Measurements from ENCODE around the gene MED7.

GRCh38 chr5:157166214-157167213, 23.8 kb upstream of the MED7 start, which contains the start of gene GARIN3:
- TF ChIP-seq, protein P1, sequence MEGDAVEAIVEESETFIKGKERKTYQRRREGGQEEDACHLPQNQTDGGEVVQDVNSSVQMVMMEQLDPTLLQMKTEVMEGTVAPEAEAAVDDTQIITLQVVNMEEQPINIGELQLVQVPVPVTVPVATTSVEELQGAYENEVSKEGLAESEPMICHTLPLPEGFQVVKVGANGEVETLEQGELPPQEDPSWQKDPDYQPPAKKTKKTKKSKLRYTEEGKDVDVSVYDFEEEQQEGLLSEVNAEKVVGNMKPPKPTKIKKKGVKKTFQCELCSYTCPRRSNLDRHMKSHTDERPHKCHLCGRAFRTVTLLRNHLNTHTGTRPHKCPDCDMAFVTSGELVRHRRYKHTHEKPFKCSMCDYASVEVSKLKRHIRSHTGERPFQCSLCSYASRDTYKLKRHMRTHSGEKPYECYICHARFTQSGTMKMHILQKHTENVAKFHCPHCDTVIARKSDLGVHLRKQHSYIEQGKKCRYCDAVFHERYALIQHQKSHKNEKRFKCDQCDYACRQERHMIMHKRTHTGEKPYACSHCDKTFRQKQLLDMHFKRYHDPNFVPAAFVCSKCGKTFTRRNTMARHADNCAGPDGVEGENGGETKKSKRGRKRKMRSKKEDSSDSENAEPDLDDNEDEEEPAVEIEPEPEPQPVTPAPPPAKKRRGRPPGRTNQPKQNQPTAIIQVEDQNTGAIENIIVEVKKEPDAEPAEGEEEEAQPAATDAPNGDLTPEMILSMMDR (IDR thresholded peaks at IDR 0.05), result no peak
- TF ChIP-seq POLR2A (IDR thresholded peaks at IDR 0.05), result no peak

Measured in sigmoid colon (tissue), 3 donors.